ENCODE data around the gene PRUNE2.
"Not testable (repeated sequence)": the region's sequence is repeated elsewhere in the genome, so short reads cannot be mapped to it uniquely, and the experiment has no call there.

The PRUNE2 gene

GRCh38 chr9:76693912-76694311 lies 212.0 kb downstream of the PRUNE2 start:
- no peak for DNase-seq (ENCODE audit: low spot score)

DNA sequence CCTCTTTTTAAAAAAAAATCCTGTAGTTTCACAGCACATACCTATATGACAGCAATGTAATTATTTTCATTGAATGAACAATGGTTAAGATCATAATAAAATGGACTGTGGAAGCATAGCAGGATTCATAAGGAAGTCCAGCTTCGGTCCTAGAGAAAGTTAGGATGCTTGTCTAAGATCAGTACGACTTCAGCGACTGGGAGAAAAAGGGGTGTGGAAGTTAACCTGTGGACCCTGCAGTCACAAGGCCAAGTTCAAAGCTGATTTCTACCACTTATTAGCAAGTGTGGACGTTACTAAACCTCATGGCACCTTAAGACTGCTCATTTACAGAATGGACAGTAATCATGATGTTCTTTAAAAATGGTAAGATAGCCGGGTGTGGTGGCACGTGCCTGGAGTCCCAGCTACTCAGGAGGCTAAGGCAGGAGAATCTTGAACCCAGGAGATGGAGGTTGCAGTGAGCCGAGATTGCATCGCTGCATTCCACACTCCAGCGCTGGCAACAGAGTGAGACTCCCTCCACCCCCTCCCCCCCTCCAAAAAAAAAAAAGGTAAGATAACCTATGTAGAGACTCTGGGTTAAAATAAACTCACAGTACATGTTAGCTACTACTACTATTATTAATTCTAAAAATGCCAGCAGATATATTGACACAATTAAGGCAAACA lies 213.3 kb downstream of the PRUNE2 start:
- no peak for DNase-seq (ENCODE audit: low spot score)

GRCh38 chr9:76691517-76692313 lies 214.2 kb downstream of the PRUNE2 start:
- no peak for DNase-seq (ENCODE audit: low spot score)

- no peak for DNase-seq (ENCODE audit: low spot score)
These were observed 214.9 kb downstream of the PRUNE2 start for GRCh38 chr9:76690973-76691370.

- no peak for DNase-seq (ENCODE audit: low spot score)
These were observed 215.5 kb downstream of the PRUNE2 start for GRCh38 chr9:76690246-76690972.

DNA sequence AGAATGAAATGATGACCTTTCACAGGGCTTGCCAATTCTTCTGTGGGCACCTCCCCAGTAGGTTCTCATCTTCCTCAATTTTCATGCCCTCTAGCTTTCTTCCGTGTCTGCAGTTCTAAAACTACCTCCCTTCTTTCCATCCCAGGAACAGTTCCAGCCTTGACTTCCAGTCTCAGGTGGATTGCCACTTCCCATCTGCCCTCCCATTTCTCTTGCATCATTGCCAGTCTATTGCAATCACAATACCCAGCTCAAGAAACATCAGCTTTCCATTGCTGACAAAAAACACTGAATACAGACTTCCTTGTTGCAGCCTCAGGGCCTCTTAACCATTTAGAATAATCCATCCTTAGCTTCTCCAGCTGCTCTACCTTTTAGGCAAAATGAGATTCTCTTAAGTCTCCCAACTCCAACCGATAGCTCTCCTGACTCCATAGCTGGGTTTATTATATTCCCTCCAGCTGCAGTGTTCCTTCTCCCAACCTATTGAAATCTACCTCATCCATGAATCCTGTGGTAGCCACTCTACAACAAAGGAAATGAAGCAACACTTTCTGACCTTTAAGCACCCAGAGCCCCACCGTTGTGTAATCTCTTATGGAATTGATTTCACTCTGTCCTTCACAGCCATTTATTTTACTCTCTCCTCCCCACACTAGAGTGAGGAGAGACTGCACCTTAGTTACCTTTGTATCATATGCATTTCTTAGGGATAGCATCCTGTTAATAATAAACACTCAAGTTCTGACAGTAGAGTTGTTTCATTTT lies 217.3 kb downstream of the PRUNE2 start:
- no peak for DNase-seq (ENCODE audit: low spot score)

- no peak for DNase-seq (ENCODE audit: low spot score)
These were observed 218.0 kb downstream of the PRUNE2 start for GRCh38 chr9:76687861-76688391.

DNA sequence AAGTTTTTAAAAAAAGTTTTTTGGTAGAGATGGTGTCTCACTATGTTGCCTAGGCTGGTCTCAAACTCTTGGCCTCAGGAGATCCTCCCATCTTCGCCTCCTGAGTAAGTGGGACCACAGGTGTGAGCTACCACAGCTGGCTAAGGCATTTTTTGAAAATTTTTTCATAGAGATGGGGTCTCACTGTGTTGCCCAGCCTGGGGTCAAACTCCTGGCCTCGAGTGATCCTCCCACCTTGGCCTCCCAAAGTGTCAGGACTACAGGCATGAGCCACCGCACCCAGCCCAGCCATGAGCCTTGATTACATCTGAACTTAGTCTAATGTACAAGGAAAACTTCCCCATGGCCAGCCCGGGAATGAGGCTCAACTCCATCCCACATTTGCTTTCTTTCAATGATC lies 219.2 kb downstream of the PRUNE2 start:
- DNase-seq (ENCODE audit: low spot score) = no peak

- no peak for DNase-seq (ENCODE audit: low spot score)
These were observed 221.7 kb downstream of the PRUNE2 start for GRCh38 chr9:76684213-76684612.

- no peak for DNase-seq (ENCODE audit: low spot score)
These were observed 224.4 kb downstream of the PRUNE2 start for GRCh38 chr9:76681556-76681955.

- DNase-seq (ENCODE audit: low spot score) = no peak
These were observed 225.0 kb downstream of the PRUNE2 start for GRCh38 chr9:76680716-76681425.

DNA sequence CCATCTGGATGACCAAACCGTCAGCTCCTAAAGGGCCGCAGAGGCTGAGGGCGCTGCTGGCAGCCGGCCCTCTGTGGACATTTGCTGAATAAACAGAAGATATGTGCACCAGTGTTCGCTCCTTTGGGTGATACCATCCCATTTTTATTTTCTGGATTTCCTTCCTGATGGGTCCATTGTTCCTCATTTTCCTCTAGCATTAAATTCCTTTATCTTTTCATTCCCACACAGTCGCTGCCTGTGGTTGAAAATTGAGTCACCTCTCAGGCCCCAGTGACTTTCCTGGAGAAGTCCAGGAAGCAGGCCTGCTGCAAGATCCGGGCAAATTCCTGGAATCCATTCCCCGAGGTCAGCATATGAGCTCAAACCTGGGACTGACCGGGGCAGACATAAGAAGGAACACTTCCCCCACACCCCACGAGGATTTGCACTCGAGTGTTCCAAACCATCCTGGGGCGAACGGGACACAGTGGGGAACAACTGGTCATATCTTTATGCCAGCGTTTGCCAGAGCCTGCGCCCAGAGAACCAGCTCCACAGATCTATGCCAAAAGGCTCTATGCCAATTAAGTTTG lies 228.3 kb downstream of the PRUNE2 start:
- DNase-seq (ENCODE audit: low spot score) = no peak

DNA sequence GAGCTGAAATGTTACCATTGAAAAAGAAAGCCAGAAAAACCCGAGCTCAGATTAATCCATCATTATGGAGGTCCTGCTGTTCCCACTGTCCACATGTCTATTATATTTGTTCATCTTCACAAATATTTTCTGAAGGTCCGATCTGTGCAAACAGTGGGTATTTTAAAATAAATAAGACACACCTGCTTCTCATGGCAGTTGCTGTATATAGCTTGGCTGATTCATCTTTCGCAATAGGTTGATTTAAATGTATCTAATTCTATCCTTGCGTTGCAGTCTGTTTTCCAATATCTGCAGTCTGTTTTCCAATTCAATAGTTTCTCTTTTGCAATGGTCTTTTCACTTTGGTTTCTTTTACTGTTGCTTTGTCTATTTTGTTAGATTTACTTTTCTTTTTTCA lies 229.1 kb downstream of the PRUNE2 start:
- DNase-seq (ENCODE audit: low spot score) = no peak

DNA sequence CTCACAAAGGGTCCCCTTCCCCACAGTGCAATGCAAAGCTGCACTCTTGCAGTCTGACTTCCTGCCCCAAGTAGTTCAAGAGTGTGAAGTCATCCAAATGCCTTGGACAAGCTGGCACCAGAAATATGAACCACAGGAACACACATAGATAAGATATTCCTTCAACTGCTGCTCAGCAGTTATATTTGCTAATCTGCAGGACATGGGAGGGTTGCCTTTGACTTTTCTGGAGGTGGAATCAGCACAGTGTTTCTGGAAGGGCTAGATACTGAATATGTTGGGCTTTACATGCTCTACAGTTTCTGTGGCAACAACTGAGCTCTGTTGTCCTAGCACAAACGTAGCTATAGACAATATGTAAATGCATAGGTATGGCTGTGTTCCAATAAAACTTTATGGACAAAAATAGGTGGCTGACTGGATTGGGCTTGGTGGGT lies 238.4 kb downstream of the PRUNE2 start:
- peak; percentile 33 for DNase-seq (ENCODE audit: low spot score)

DNA sequence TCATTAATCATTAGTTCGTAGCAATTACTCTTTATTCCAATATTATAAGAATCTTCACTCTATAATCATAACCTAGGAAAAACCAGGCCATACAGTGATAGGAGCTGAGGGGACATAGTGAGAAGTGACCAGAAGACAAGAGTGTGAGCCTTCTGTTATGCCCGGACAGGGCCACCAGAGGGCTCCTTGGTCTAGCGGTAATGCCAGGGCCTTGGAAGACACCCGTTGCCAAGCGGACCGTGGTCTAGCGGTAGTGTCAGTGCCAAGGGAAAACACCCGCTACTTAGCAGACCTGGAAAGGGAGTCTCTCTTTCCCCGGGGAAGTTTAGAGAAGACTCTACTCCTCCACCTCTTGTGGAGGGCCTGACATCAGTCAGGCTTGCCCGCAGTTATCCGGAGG lies 239.9 kb downstream of the PRUNE2 start:
- DNase-seq (ENCODE audit: low spot score) = not testable (repeated sequence)

DNA sequence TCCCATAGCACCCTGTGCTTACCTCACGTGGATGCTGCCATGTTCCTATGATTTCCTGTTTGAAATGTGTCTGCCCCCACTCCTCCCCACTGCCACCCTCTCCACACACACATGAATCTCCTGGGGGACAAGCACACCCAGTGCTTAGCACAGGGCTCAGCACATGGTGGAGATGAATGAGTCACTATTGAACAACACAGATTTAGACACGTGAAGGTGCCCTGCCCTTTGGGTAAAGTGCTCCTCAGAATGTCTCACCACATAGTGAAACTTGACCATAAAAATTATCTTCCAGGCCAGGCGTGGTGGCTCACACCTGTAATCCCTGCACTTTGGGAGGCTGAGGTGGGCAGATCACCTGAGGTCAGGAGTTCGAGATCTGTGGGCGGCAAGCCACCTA lies 240.5 kb downstream of the PRUNE2 start:
- DNase-seq (ENCODE audit: low spot score) = no peak

DNA sequence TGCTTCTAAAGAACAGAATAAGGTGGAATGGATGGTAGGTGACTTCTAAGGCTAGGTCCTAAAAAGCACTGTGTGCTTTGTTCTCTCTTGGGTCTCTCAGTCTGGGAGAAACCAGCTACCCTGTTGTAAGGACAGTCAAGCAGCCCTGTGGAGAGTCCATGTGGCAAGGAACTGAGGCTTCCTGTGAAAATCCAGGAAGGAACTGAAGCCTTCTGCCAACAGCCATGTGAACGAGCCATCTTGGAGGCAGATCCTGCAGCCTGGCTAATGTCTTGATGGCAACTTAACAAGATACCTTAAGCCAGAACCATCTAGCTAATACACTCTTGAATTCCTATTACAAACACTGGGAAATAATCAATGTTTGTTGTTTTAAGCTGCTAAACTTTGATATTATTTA lies 241.8 kb downstream of the PRUNE2 start:
- DNase-seq (ENCODE audit: low spot score) = no peak

- no peak for DNase-seq (ENCODE audit: low spot score)
These were observed 243.2 kb downstream of the PRUNE2 start for GRCh38 chr9:76662476-76663281.

GRCh38 chr9:76658510-76659231 lies 247.2 kb downstream of the PRUNE2 start:
- DNase-seq (ENCODE audit: low spot score) = peak; percentile 50

All from hematopoietic multipotent progenitor cell treated with erythropoietin and hydrocortisone succinate and interleukin-3 and kit ligand, for 17 days (in vitro differentiated cells).